ENCODE measurements around the gene HUS1B. TPM values are rescaled to one million over a fixed set of nuclear protein-coding genes. Genes with fewer than 3 reads are reported as not detected.

HUS1B gene
- total RNA-seq, 2 experiments from 2014 or later: 0.40 to 1.0 TPM

- no peak for ATAC-seq
- CTCF ChIA-PET: no interaction called here
- Mint-ChIP-seq H3K27ac (no peak overlapping the region), H3K27me3 (no peaks in the 10 kb centered on the region), H3K36me3 (ENCODE audit: low read depth) (peaks cover 28% of the 10 kb centered on the region), H3K4me1 (ENCODE audit: low read depth) (peaks cover 6% of the 10 kb centered on the region), H3K4me3 (no peak overlapping the region), H3K9me3 (peaks cover 3% of the 10 kb centered on the region)
- POLR2A ChIA-PET: no interaction called here
- intact Hi-C loops (cut with micrococcal nuclease): no loop called here
- TF ChIP-seq CTCF (IDR thresholded peaks at IDR 0.05): no peak
- DNase-seq: no peak
Observed at GRCh38 chr6:610882-611281, 46.0 kb downstream of the HUS1B start.

- H3K4me1 Mint-ChIP-seq (ENCODE audit: low read depth): peaks cover 6% of the 10 kb centered on the region
- CTCF ChIA-PET: interaction anchor here (3.8 kb wide), 1 partner anchor 17 kb away, joined by 23 read pairs; no protein-coding TSS in a partner anchor
- POLR2A ChIA-PET: no interaction called here
- peaks cover 26% of the 10 kb centered on the region for H3K36me3 Mint-ChIP-seq (ENCODE audit: low read depth)
- no peak for TF ChIP-seq CTCF (IDR thresholded peaks at IDR 0.05)
- H3K4me3 Mint-ChIP-seq: no peak overlapping the region
- H3K27me3 Mint-ChIP-seq: no peaks in the 10 kb centered on the region
- intact Hi-C loops (cut with micrococcal nuclease): no loop called here
- ATAC-seq: no peak
- DNase-seq: no peak
- no peak overlapping the region for H3K27ac Mint-ChIP-seq
- peaks cover 3% of the 10 kb centered on the region for H3K9me3 Mint-ChIP-seq
Observed at GRCh38 chr6:609905-610304, 47.0 kb downstream of the HUS1B start.

- Mint-ChIP-seq H3K4me3 (no peak overlapping the region), H3K36me3 (ENCODE audit: low read depth) (peaks cover 24% of the 10 kb centered on the region), H3K9me3 (peaks cover 3% of the 10 kb centered on the region), H3K27ac (no peak overlapping the region), H3K4me1 (ENCODE audit: low read depth) (peaks cover 6% of the 10 kb centered on the region), H3K27me3 (no peaks in the 10 kb centered on the region)
- ChIA-PET CTCF (interaction anchor here (1.5 to 3.8 kb wide), 3 partner anchors 14 to 115 kb away, joined by 3 to 23 read pairs (median 8); no protein-coding TSS in a partner anchor), POLR2A (no interaction called here)
- TF ChIP-seq CTCF (IDR thresholded peaks at IDR 0.05): no peak
- DNase-seq (no peak), ATAC-seq (no peak)
- intact Hi-C loops (cut with micrococcal nuclease): no loop called here
Observed at GRCh38 chr6:606829-607379, 50.0 kb downstream of the HUS1B start.

Other genes with a start within 250 kb of the HUS1B start
- 10 to 100 TPM; 29.9 to 30.2 TPM for gene EXOC2, start 36.0 kb upstream of the HUS1B start, total RNA-seq